ENCODE measurements around the gene RNF115.

- TF ChIP-seq POLR2A (IDR thresholded peaks at IDR 0.05) (no peak), CTCF (IDR thresholded peaks at IDR 0.05) (no peak)
Measured at GRCh38 chr1:145788580-145788979, 35.3 kb downstream of the RNF115 start.

All from lower leg skin (tissue), 3 donors.